BJ (cell line): ENCODE results near the gene EIF4G3. TPM values are rescaled to one million over a fixed set of nuclear protein-coding genes. Genes with fewer than 3 reads are reported as not detected.

Experiments used
- CTCF ChIA-PET: fragments of 350-600 bp; formaldehyde crosslinking; extraction: SDS; loops from one replicate; lab custom pipeline; 2021; ENCODE audit warnings: antibody characterized with exemption, inconsistent platforms; lab: Yijun Ruan, JAX
- POLR2A ChIA-PET: fragments of 300-600 bp; sonication (Branson Sonifier 250); formaldehyde crosslinking; extraction: SDS; loops from one replicate; lab custom pipeline; 2021; ENCODE audit warnings: antibody characterized with exemption; lab: Charles Lee
- DNase-seq: peaks from one replicate; pipeline ENCODE4 v3.0.0-alpha.2; 2011; ENCODE audit warnings: low read depth
- H3K27me3 ChIP-seq: 2 replicates; pipeline ENCODE4 v1.6.0; 2011; ENCODE audit warnings: low read length; ENCODE audit not compliant: control insufficient read depth, insufficient read depth
- H3K36me3 ChIP-seq: 2 replicates; pipeline ENCODE4 v1.5.1; 2011; ENCODE audit warnings: low read length; ENCODE audit not compliant: control insufficient read depth, insufficient read depth
- H3K4me3 ChIP-seq: 2 replicates; pipeline ENCODE4 v1.5.1; 2011; ENCODE audit warnings: low read depth, mild to moderate bottlenecking, control low read depth, low read length
- polyA plus RNA-seq: library from polyadenylated mRNA; depleted of rRNA; stranded (reverse); fragments of >200 nt; gene quantifications from 2 replicates; pipeline ENCODE4 v1.2.3, GENCODE V29; 2011
- TF ChIP-seq, protein P1 (sequence below): IDR thresholded peaks from 2 replicates; pipeline ENCODE4 v1.5.1; 2011; ENCODE audit warnings: low read depth, mild to moderate bottlenecking, control low read depth, inconsistent platforms, low read length, moderate library complexity; ENCODE audit not compliant: insufficient read depth

EIF4G3 gene
- polyA plus RNA-seq, 1 experiment = 62.0 TPM

DNA sequence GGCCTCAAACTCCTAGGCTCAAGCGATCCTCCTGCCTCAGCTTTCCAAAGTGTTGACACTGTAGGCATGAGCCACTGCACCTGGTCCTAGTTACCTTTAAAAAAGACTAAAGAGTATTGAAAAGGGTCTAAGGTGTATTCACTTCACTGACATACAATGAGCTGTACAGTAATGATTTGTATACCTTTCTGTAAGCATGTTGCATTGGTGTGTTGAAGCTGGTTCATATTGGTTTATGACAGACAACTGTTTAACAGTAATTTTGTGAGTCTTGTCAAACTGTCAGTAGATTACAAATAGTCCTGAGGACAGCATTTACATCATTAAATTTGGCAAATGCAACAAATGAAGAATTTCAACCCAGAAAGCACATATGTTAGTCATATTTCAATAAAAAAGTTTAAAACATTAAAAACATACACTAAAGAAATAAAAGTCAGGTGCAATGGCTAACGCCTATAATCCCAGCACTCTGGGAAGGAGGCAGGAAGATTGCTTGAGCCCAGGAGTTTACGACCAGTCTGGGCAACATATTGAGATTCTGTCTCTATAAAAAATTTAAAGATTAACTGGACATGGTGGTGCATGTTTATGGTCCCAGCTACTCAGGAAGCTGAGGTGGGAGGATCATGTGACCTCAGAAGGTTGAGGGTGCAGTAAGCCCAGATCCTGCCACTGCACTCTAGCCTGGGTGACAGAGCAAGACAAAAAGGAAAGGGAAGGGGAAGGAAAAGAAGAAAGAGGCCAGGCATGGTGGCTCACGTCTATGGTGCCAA lies 301.3 kb downstream of the EIF4G3 start:
- ChIA-PET POLR2A (no interaction called here), CTCF (interaction anchor here (0.9 to 1.0 kb wide), 2 partner anchors 8 to 179 kb away, joined by 3 to 4 read pairs; no protein-coding TSS in a partner anchor)
- Histone ChIP-seq H3K4me3 (no peak overlapping the region), H3K27me3 (no peaks in the 10 kb centered on the region), H3K36me3 (peaks cover 5% of the 10 kb centered on the region)
- no peak for DNase-seq
- TF ChIP-seq, protein P1, sequence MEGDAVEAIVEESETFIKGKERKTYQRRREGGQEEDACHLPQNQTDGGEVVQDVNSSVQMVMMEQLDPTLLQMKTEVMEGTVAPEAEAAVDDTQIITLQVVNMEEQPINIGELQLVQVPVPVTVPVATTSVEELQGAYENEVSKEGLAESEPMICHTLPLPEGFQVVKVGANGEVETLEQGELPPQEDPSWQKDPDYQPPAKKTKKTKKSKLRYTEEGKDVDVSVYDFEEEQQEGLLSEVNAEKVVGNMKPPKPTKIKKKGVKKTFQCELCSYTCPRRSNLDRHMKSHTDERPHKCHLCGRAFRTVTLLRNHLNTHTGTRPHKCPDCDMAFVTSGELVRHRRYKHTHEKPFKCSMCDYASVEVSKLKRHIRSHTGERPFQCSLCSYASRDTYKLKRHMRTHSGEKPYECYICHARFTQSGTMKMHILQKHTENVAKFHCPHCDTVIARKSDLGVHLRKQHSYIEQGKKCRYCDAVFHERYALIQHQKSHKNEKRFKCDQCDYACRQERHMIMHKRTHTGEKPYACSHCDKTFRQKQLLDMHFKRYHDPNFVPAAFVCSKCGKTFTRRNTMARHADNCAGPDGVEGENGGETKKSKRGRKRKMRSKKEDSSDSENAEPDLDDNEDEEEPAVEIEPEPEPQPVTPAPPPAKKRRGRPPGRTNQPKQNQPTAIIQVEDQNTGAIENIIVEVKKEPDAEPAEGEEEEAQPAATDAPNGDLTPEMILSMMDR = no peak

- TF ChIP-seq, protein P1 = no peak
- Histone ChIP-seq H3K27me3 (no peaks in the 10 kb centered on the region), H3K36me3 (peaks cover 2% of the 10 kb centered on the region), H3K4me3 (no peak overlapping the region)
- ChIA-PET POLR2A (no interaction called here), CTCF (no interaction called here)
- no peak for DNase-seq
Measured at GRCh38 chr1:20873311-20873710, 303.4 kb downstream of the EIF4G3 start.

- Histone ChIP-seq H3K27me3 (no peaks in the 10 kb centered on the region), H3K36me3 (peaks cover 2% of the 10 kb centered on the region), H3K4me3 (no peak overlapping the region)
- ChIA-PET POLR2A (interaction anchor here (0.6 kb wide), 1 partner anchor 153 kb away, joined by 4 read pairs; the partner anchor contains the start of gene KIF17), CTCF (interaction anchor here (0.6 kb wide), 1 partner anchor 332 kb away, joined by 3 read pairs; no protein-coding TSS in a partner anchor)
- DNase-seq = no peak
- TF ChIP-seq, protein P1 = no peak
Measured at GRCh38 chr1:20871419-20871818, 305.3 kb downstream of the EIF4G3 start.

DNA sequence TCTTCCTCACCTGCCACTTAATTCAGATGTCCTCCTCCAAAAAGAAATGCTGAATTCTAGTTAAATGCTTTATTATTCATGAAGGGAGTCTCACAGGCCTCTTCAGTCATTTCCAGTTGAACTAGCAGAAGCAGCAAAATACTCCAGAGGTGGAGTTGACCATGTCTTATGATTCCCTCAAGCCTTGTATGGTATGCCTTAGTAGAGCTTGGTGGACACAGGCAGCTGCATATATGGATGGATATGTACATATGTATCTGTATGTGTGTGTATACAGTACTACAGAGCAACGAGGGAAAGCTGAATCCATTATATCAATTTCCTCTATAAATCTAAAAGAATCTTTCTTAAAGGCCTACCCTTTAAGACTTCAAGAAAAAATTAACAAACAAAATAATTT lies 306.0 kb downstream of the EIF4G3 start:
- Histone ChIP-seq H3K4me3 (no peak overlapping the region), H3K36me3 (peaks cover 4% of the 10 kb centered on the region), H3K27me3 (no peaks in the 10 kb centered on the region)
- POLR2A ChIA-PET = no interaction called here
- TF ChIP-seq, protein P1 = no peak
- no peak for DNase-seq
- CTCF ChIA-PET = no interaction called here

GRCh38 chr1:20868263-20868662 lies 308.4 kb downstream of the EIF4G3 start:
- POLR2A ChIA-PET = no interaction called here
- TF ChIP-seq, protein P1 = no peak

More at GRCh38 chr1:20868263-20868662, 308.4 kb downstream of the EIF4G3 start:
- CTCF ChIA-PET = interaction anchor here (1.3 kb wide), 1 partner anchor 328 kb away, joined by 3 read pairs; no protein-coding TSS in a partner anchor
- no peak for DNase-seq
- Histone ChIP-seq H3K27me3 (no peaks in the 10 kb centered on the region), H3K36me3 (peaks cover 9% of the 10 kb centered on the region), H3K4me3 (no peak overlapping the region)
